Mesothelial cell of epicardium (in vitro differentiated cells): ENCODE data around the gene CAMKMT. TPM values are rescaled to one million over a fixed set of nuclear protein-coding genes. Genes with fewer than 3 reads are reported as not detected.

ENCODE experiments used
- DNase-seq, 2 experiments: peaks; one replicate each; pipeline ENCODE4 v3.0.0; 2021; ENCODE audit warnings: low spot score in 2 of 2; ENCODE audit not compliant: unreplicated experiment in 2 of 2
- H3K27ac Mint-ChIP-seq: 2 replicates; pipeline ENCODE4 v1.8.0; 2021; ENCODE audit warnings: mixed read lengths
- H3K27me3 Mint-ChIP-seq: 2 replicates; pipeline ENCODE4 v1.8.0; 2021; ENCODE audit warnings: low read depth, mixed read lengths
- H3K36me3 Mint-ChIP-seq: 2 replicates; pipeline ENCODE4 v1.8.0; 2021; ENCODE audit warnings: mixed read lengths
- H3K4me1 Mint-ChIP-seq: 2 replicates; pipeline ENCODE4 v1.8.0; 2021; ENCODE audit warnings: mixed read lengths
- H3K4me3 Mint-ChIP-seq: 2 replicates; pipeline ENCODE4 v1.8.0; 2021; ENCODE audit warnings: mild to moderate bottlenecking, moderate library complexity, mixed read lengths
- H3K9me3 Mint-ChIP-seq: 2 replicates; pipeline ENCODE4 v1.8.0; 2021; ENCODE audit warnings: mixed read lengths
- CTCF ChIP-seq: fragments of 200-600 bp; sonication (generic); IDR thresholded peaks from one replicate; pipeline ENCODE4 v1.5.0; 2021; ENCODE audit warnings: antibody characterized with exemption; ENCODE audit not compliant: unreplicated experiment
- total RNA-seq: library from RNA; stranded (reverse); gene quantifications from 3 replicates; pipeline ENCODE4 v1.2.1, GENCODE V29; 2021

CAMKMT gene
- total RNA-seq, 1 donor from 2014 or later: 8.3 TPM

GRCh38 chr2:44730593-44730992 is 368.8 kb downstream of the CAMKMT start:
- Mint-ChIP-seq H3K4me1 (no peaks in the 10 kb centered on the region), H3K36me3 (no peaks in the 10 kb centered on the region), H3K9me3 (peaks cover 16% of the 10 kb centered on the region), H3K27ac (no peak overlapping the region), H3K27me3 (peaks cover 11% of the 10 kb centered on the region), H3K4me3 (no peak overlapping the region)
- TF ChIP-seq CTCF: no peak
- no peak for DNase-seq

- no peak for DNase-seq
- no peaks in the 10 kb centered on the region for H3K4me1 Mint-ChIP-seq
- no peak for TF ChIP-seq CTCF
- peaks cover 5% of the 10 kb centered on the region for H3K27me3 Mint-ChIP-seq
- no peak overlapping the region for H3K27ac Mint-ChIP-seq
- H3K9me3 Mint-ChIP-seq: peaks cover 22% of the 10 kb centered on the region
- H3K36me3 Mint-ChIP-seq: peaks cover 3% of the 10 kb centered on the region
- no peak overlapping the region for H3K4me3 Mint-ChIP-seq
These were observed 369.8 kb downstream of the CAMKMT start for GRCh38 chr2:44731505-44731904.

- H3K9me3 Mint-ChIP-seq: peaks cover 27% of the 10 kb centered on the region
- peaks cover 10% of the 10 kb centered on the region for H3K36me3 Mint-ChIP-seq
- no peak for DNase-seq
- TF ChIP-seq CTCF: no peak
- H3K27me3 Mint-ChIP-seq: no peaks in the 10 kb centered on the region
- H3K27ac Mint-ChIP-seq: no peak overlapping the region
- H3K4me1 Mint-ChIP-seq: no peaks in the 10 kb centered on the region
- no peak overlapping the region for H3K4me3 Mint-ChIP-seq
These were observed 374.7 kb downstream of the CAMKMT start for GRCh38 chr2:44736270-44736942.

GRCh38 chr2:44740678-44741077 is 378.9 kb downstream of the CAMKMT start:
- peaks cover 10% of the 10 kb centered on the region for H3K36me3 Mint-ChIP-seq

GRCh38 chr2:44741507-44741906 is 379.8 kb downstream of the CAMKMT start:
- no peak overlapping the region for H3K27ac Mint-ChIP-seq
- peaks cover 12% of the 10 kb centered on the region for H3K9me3 Mint-ChIP-seq
- H3K4me1 Mint-ChIP-seq: peaks cover 5% of the 10 kb centered on the region
- H3K36me3 Mint-ChIP-seq: peaks cover 8% of the 10 kb centered on the region
- no peak for DNase-seq
- TF ChIP-seq CTCF: no peak
- no peaks in the 10 kb centered on the region for H3K27me3 Mint-ChIP-seq
- H3K4me3 Mint-ChIP-seq: no peak overlapping the region

More at GRCh38 chr2:44740678-44741077, 378.9 kb downstream of the CAMKMT start:
- Mint-ChIP-seq H3K9me3 (peaks cover 18% of the 10 kb centered on the region), H3K4me1 (peaks cover 2% of the 10 kb centered on the region), H3K27me3 (no peaks in the 10 kb centered on the region), H3K27ac (no peak overlapping the region), H3K4me3 (no peak overlapping the region)
- no peak for DNase-seq
- no peak for TF ChIP-seq CTCF
